Activated effector memory CD4-positive, alpha-beta T cell treated with anti-CD3 and anti-CD28 coated beads, Interleukin-2, amount 50 U/mL, for 16 hours (primary cell): ENCODE measurements around the gene SP8.
"Not testable (repeated sequence)": the region's sequence is repeated elsewhere in the genome, so short reads cannot be mapped to it uniquely, and the experiment has no call there.

Source experiments
- DNase-seq: peaks from one replicate; pipeline ENCODE4 v3.0.0-alpha.2; 2020

SP8 gene

GRCh38 chr7:20786779-20787659 lies at the start of gene SP8:
Gene SP8, minus strand, starts transcription at chr7:20786886. Its CDS starts 88 bp downstream, at chr7:20786798.
- no peak for DNase-seq

GRCh38 chr7:20836424-20836823 lies 49.7 kb upstream of the SP8 start:
- DNase-seq, result not testable (repeated sequence)

- no peak for DNase-seq
Measured at GRCh38 chr7:20835111-20835750, 48.5 kb upstream of the SP8 start.

- DNase-seq, result no peak
Measured at GRCh38 chr7:20834656-20835055, 48.0 kb upstream of the SP8 start.

- no peak for DNase-seq
Measured at GRCh38 chr7:20831956-20832355, 45.3 kb upstream of the SP8 start.

GRCh38 chr7:20831451-20831850 lies 44.8 kb upstream of the SP8 start:
- DNase-seq, result no peak

- DNase-seq, result no peak
Measured at GRCh38 chr7:20828947-20829346, 42.3 kb upstream of the SP8 start.

GRCh38 chr7:20827172-20827571 lies 40.5 kb upstream of the SP8 start:
- DNase-seq, result no peak

GRCh38 chr7:20826243-20826642 lies 39.6 kb upstream of the SP8 start:
- DNase-seq, result no peak

GRCh38 chr7:20825555-20825954 lies 38.9 kb upstream of the SP8 start:
- DNase-seq, result no peak

- DNase-seq, result not testable (repeated sequence)
Measured at GRCh38 chr7:20821390-20821789, 34.7 kb upstream of the SP8 start.

GRCh38 chr7:20816372-20816959 lies 29.8 kb upstream of the SP8 start:
- no peak for DNase-seq

- no peak for DNase-seq
Measured at GRCh38 chr7:20804345-20804744, 17.7 kb upstream of the SP8 start.

GRCh38 chr7:20799566-20800366 lies 13.1 kb upstream of the SP8 start:
- DNase-seq, result no peak

GRCh38 chr7:20798694-20799121 lies 12.0 kb upstream of the SP8 start:
- DNase-seq, result no peak

GRCh38 chr7:20798081-20798693 lies 11.5 kb upstream of the SP8 start:
- no peak for DNase-seq

GRCh38 chr7:20797462-20798080 lies 10.9 kb upstream of the SP8 start:
- no peak for DNase-seq

GRCh38 chr7:20797042-20797461 lies 10.4 kb upstream of the SP8 start:
- DNase-seq, result no peak

GRCh38 chr7:20796500-20796899 lies 9.8 kb upstream of the SP8 start:
- DNase-seq, result no peak

GRCh38 chr7:20795881-20796280 lies 9.2 kb upstream of the SP8 start:
- no peak for DNase-seq

GRCh38 chr7:20795361-20795760 lies 8.7 kb upstream of the SP8 start:
- DNase-seq, result no peak

GRCh38 chr7:20794676-20795075 lies 8.0 kb upstream of the SP8 start:
- DNase-seq, result no peak
